Testis (tissue), 3 donors: Measurements from ENCODE around the gene PCNT. TPM values are rescaled to one million over a fixed set of nuclear protein-coding genes. Genes with fewer than 3 reads are reported as not detected.

Source experiments
- DNase-seq: peaks from one replicate; pipeline ENCODE4 v3.0.0-alpha.2; 2019
- H3K27ac ChIP-seq, 2 donors: fragments of 200-600 bp; sonication (generic); one replicate each; pipeline ENCODE4 v1.5.1; 2019
- H3K27me3 ChIP-seq: fragments of 200-600 bp; sonication (generic); one replicate; pipeline ENCODE4 v1.5.1; 2019
- H3K36me3 ChIP-seq: fragments of 200-600 bp; sonication (generic); one replicate; pipeline ENCODE4 v1.5.1; 2017; ENCODE audit warnings: low read depth; ENCODE audit errors: missing control alignments
- H3K4me1 ChIP-seq: fragments of 200-600 bp; sonication (generic); one replicate; pipeline ENCODE4 v1.5.1; 2019
- H3K4me3 ChIP-seq, 2 donors: fragments of 200-600 bp; sonication (generic); one replicate each; pipeline ENCODE4 v1.5.1; 2017 to 2019
- H3K9me3 ChIP-seq: fragments of 200-600 bp; sonication (generic); one replicate; pipeline ENCODE4 v1.5.1; 2017
- CTCF ChIP-seq, 3 experiments: fragments of 450-650 bp in 2 of 3; fragments of 200-600 bp in 1 of 3; sonication (generic) in 1 of 3; IDR thresholded peaks; one replicate each; pipeline ENCODE4 v1.5.1; 2016 to 2019; ENCODE audit warnings: antibody characterized with exemption in 3 of 3, mild to moderate bottlenecking in 2 of 3, moderate library complexity in 1 of 3
- POLR2A ChIP-seq: fragments of 450-650 bp; IDR thresholded peaks from one replicate; pipeline ENCODE4 v1.6.1; 2017; ENCODE audit warnings: antibody characterized with exemption, mild to moderate bottlenecking, moderate library complexity
- WGBS, 2 donors: methylation state at CpG; one replicate each; pipeline ENCODE4 v1.1.5; 2018; 5-methylcytosine and 5-hydroxymethylcytosine counted together
- intact Hi-C: fragments of 100-400 bp; cut with DNase I; formaldehyde crosslinking; loops from one replicate; pipeline ENCODE4 v1.15.1; 2023; ENCODE audit warnings: low total_unique reads
- polyA plus RNA-seq: library from polyadenylated mRNA; stranded (reverse); fragments of 350-450 nt; fragmentation: Illumina TruSeq; extraction: RNeasy Lipid Tissue Mini Kit (QIAGEN cat#74804); gene quantifications from one replicate; pipeline ENCODE4 v1.2.3, GENCODE V29; 2014; ENCODE audit warnings: low read depth, low replicate concordance; ENCODE audit not compliant: insufficient read depth
- total RNA-seq, 2 donors: library from RNA; depleted of rRNA; stranded (reverse); fragments of >200 nt; gene quantifications; one replicate each; pipeline ENCODE4 v1.2.3, GENCODE V29; 2016

PCNT gene
- total and polyA plus RNA-seq, 3 donors from 2014 or later = 44.7 to 169 (median 116) TPM

GRCh38 chr21:46354046-46354445 lies 30.1 kb downstream of the PCNT start:
- Histone ChIP-seq H3K36me3 (no peaks in the 10 kb centered on the region), H3K4me3 (no peak overlapping the region), H3K27me3 (no peaks in the 10 kb centered on the region), H3K4me1 (no peaks in the 10 kb centered on the region), H3K9me3 (no peaks in the 10 kb centered on the region), H3K27ac (no peak overlapping the region)
- no peak for DNase-seq
- 83 to 88% methylated on average over 14 to 16 of the region's 16 CpGs for WGBS, 2 donors
- TF ChIP-seq POLR2A = no peak
- TF ChIP-seq CTCF (IDR thresholded peaks at IDR 0.05) = no peak
- intact Hi-C loops = no loop called here

GRCh38 chr21:46354518-46354917 lies 30.6 kb downstream of the PCNT start:
- DNase-seq = no peak

GRCh38 chr21:46355161-46356004 lies 31.4 kb downstream of the PCNT start:
- TF ChIP-seq POLR2A = no peak
- TF ChIP-seq CTCF (IDR thresholded peaks at IDR 0.05) = no peak
- no peaks in the 10 kb centered on the region for H3K4me1 ChIP-seq
- H3K27ac ChIP-seq = no peak overlapping the region
- no peak for DNase-seq
- no peak overlapping the region for H3K4me3 ChIP-seq
- intact Hi-C loops = no loop called here
- WGBS, 2 donors = 95 to 97% methylated on average over 21 to 31 of the region's 33 CpGs
- no peaks in the 10 kb centered on the region for H3K36me3 ChIP-seq
- no peaks in the 10 kb centered on the region for H3K27me3 ChIP-seq
- H3K9me3 ChIP-seq = no peaks in the 10 kb centered on the region

More at GRCh38 chr21:46354518-46354917, 30.6 kb downstream of the PCNT start:
- H3K27ac ChIP-seq = no peak overlapping the region
- no peaks in the 10 kb centered on the region for H3K27me3 ChIP-seq
- TF ChIP-seq CTCF (IDR thresholded peaks at IDR 0.05) = no peak
- no peak for TF ChIP-seq POLR2A
- intact Hi-C loops = no loop called here
- no peaks in the 10 kb centered on the region for H3K4me1 ChIP-seq
- H3K9me3 ChIP-seq = no peaks in the 10 kb centered on the region
- no peak overlapping the region for H3K4me3 ChIP-seq
- no peaks in the 10 kb centered on the region for H3K36me3 ChIP-seq
- 87 to 93% methylated on average over 11 to 12 of the region's 13 CpGs for WGBS, 2 donors

- intact Hi-C loops = no loop called here
- no peaks in the 10 kb centered on the region for H3K9me3 ChIP-seq
- 95% methylated on average over 13 of the region's 13 CpGs; no CpG with 5 or more reads in 1 of the 2 donors for WGBS, 2 donors
- no peaks in the 10 kb centered on the region for H3K4me1 ChIP-seq
- no peak overlapping the region for H3K27ac ChIP-seq
- H3K36me3 ChIP-seq = no peaks in the 10 kb centered on the region
- DNase-seq = no peak
- TF ChIP-seq CTCF (IDR thresholded peaks at IDR 0.05) (no peak), POLR2A (no peak)
- H3K27me3 ChIP-seq = no peaks in the 10 kb centered on the region
- H3K4me3 ChIP-seq = no peak overlapping the region
Measured at GRCh38 chr21:46356005-46356338, 32.0 kb downstream of the PCNT start.
